PC-9 (cell line): ENCODE results near the gene ZMYND10.

Experiments
- EZH2 ChIP-seq: fragments of 200-600 bp; sonication (generic); IDR thresholded peaks from 2 replicates; pipeline ENCODE4 v1.8.0; 2017; ENCODE audit warnings: antibody characterized with exemption, low read depth
- TF ChIP-seq, protein P1 (sequence below): fragments of 200-600 bp; sonication (generic); conservative IDR thresholded peaks from 2 replicates; pipeline ENCODE4 v1.6.1; 2017; ENCODE audit warnings: mixed run types, antibody characterized with exemption, mild to moderate bottlenecking, moderate library complexity

- no peak for TF ChIP-seq EZH2
- TF ChIP-seq, protein P1, sequence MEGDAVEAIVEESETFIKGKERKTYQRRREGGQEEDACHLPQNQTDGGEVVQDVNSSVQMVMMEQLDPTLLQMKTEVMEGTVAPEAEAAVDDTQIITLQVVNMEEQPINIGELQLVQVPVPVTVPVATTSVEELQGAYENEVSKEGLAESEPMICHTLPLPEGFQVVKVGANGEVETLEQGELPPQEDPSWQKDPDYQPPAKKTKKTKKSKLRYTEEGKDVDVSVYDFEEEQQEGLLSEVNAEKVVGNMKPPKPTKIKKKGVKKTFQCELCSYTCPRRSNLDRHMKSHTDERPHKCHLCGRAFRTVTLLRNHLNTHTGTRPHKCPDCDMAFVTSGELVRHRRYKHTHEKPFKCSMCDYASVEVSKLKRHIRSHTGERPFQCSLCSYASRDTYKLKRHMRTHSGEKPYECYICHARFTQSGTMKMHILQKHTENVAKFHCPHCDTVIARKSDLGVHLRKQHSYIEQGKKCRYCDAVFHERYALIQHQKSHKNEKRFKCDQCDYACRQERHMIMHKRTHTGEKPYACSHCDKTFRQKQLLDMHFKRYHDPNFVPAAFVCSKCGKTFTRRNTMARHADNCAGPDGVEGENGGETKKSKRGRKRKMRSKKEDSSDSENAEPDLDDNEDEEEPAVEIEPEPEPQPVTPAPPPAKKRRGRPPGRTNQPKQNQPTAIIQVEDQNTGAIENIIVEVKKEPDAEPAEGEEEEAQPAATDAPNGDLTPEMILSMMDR: no peak
These were observed 18.4 kb downstream of the ZMYND10 start for GRCh38 chr3:50327129-50327528.
